Non-pigmented ciliary epithelial cell (primary cell): ENCODE data around the gene HHIPL2.

Experiments
- DNase-seq: peaks from one replicate; pipeline ENCODE4 v3.0.0-alpha.2; 2010; ENCODE audit warnings: low read depth

Gene HHIPL2

DNA sequence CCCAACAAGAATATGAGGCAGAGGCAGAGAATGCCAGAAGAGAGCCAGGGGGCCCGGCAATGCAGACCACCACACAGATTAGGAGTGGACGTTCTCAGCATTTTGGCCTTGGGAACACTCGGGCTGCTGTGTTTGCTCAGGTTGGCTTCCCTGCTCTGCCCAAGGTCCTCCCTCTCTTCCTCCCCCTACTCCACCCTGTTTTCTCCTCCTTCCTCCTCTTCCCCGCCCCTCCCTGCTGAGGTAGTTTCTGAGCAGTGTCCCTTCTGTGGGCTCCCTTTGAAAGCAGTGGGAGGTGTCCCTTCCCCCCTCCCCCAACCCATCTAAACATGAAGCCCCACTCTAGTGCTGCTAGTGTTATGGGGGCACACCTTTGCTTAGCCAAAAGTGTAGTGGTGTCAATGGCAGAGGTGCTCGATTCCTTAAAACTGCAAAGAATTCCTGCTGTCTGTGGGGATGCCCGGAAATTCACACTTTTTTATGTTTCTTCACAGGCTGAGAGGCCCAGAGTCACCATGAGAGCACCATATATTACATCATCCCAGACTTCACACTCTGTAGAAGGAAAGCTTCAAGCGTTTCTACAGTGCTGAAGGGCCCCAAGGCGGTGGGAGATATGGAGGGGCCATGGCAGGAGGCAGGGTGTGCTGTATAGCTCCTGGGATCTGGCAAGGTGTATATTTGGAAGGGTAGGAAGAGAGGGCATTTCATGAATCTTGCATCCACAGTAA lies at the start of gene HHIPL2:
Gene HHIPL2, minus strand, starts transcription at position 161 of the 728 bp plus-strand sequence. Its CDS starts 60 bp downstream, at position 101.
- DNase-seq, result no peak

DNA sequence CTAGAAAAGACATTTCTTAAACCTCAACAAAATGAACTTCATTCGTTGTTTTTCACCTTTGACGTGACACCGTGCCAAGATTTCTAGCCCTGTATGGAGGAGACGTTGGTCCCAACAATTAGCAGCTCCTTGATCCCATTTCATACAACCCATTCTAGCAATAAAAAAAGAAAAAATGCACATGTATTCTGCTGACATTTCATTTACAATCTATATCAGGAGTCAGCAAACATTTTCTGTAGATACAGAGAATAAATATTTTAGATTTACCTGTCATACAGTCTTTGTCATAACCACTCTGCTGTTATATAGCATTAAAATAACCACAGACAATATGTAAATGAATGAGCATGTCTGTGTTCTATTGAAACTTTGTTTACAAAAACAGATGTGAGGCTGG lies 48.8 kb upstream of the HHIPL2 start:
- DNase-seq, result no peak

DNA sequence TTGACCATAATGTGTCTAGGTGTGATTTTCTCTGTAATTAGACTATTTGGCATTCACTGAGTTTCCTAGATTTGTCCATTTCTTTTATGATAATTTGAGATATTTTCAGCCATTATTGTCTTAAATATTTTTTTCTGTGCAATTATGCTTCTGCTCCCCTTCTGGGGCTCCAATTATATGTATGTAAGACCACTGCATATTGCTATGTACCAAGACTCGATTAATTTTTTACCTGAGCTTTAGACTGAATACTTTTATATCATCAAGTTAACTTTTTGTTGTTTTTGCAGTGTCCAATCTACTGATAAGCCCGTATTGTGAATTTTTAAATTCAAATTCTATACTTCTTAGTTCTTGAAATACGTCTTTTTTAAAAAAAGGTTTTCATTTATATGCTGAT lies 46.9 kb upstream of the HHIPL2 start:
- DNase-seq, result no peak

DNA sequence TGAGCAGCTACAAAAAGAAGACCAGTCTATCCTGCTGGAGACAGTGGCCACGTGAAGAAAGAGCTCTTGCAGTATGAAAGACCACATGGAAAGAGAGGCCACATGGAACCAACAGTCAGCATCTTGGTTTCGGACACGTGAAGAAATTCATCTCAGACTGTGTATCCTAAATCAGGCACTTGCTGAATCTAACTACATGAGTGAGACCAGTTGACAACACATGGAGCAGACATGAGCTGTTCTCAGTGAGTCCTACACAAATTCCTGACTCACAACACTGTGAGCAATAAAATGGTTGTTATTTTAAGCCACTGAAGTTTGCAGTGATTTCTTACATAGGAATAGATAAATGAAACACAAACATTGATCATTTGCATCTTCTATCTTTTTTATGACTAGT lies 44.3 kb upstream of the HHIPL2 start:
- no peak for DNase-seq

DNA sequence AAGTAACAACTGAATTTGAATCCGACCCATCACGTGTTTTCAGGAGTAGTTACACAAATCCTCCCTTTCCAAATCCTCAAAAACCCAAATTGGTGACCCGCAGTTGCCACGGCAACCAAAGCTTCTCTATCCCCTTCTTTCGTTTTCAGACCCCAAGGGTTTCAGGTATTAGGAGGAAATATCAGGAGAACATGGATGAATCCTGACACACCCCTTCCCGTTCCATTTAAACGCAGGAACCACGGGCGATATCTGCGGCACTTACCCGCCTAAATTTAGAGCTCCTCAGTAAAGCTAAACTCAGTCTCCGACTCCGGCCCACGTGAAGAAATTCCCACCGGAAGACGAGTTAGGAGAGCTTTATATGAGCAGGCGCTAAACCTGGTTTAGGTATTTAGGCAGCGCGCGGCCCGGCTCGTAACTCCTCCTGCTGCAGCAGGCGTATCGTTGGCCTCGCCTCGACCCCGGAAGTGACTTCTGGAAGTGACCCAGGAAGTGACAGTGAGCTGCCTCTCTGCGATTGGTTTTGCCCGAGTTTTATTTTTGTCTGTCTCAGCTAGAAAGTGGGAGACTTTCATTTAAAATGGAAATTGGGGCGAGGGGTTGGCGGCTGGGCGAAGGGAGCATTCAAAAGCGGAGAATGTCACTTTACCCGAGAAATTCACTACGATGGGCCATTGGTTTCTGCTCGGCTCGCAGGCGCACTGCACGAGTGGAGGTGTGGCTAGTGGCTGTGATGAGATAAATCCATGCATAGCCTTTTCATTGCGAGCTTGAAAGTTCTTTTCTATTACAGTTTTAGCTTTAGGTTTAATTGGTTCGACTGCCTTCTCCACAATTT lies 41.8 kb upstream of the HHIPL2 start, which contains the start of gene TAF1A:
Gene TAF1A, minus strand, starts transcription at position 472 of the 841 bp plus-strand sequence.
- DNase-seq, result no peak

DNA sequence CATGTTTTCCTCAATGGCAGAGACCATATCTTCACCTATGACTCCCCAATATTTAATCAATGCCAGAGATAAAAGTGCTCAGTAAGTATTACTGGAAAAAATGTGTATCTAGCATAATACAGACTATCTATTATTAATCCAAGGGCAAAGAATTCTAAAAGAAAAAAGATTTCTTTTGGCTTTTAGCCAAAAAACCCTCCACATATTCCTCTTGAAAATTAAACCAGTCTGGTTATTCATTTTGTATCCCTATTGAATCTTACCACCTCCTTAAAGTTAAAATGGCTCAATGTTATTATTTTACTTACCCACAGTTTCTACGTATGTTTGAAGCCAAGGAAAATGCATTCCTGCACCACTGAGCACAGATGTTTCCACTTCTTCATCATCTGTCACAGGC lies 40.2 kb upstream of the HHIPL2 start:
- DNase-seq, result no peak

DNA sequence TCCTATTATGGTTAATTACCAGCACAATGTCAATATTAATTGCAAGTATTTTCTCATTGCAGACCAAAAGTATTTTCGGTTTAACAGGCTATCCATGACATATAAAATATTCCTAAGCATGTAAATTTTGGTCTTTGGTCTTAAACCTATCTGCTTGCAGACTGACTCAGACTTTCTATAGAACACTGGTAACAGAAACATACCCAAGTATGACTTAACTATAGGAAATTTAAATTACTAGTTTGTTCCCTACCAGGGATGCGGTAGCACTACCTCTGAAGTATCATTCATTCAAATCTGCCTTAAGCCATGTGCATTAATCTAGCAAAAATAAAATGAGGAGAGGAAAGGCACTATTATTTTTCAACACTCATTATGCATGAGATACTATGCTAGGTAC lies 38.9 kb upstream of the HHIPL2 start:
- no peak for DNase-seq

DNA sequence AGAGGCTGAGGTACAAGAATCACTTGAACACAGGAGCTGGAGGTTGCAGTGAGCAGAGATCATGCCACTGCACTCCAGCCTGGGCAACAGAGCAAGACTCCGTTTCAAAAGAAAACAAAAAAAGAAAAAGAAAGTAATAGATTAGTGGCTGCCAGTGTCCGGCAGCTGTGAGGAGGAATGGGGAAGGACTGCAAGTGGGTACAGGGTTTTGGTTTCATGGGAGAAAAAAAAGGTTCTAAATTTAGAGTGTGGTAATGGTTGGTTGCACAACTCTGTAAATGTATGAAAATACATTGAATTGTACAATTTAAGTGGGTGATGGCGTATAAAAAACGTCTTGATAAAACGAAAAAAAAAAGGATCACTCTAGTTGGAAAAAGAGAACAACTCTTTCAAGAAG lies 35.2 kb upstream of the HHIPL2 start:
- DNase-seq, result no peak

DNA sequence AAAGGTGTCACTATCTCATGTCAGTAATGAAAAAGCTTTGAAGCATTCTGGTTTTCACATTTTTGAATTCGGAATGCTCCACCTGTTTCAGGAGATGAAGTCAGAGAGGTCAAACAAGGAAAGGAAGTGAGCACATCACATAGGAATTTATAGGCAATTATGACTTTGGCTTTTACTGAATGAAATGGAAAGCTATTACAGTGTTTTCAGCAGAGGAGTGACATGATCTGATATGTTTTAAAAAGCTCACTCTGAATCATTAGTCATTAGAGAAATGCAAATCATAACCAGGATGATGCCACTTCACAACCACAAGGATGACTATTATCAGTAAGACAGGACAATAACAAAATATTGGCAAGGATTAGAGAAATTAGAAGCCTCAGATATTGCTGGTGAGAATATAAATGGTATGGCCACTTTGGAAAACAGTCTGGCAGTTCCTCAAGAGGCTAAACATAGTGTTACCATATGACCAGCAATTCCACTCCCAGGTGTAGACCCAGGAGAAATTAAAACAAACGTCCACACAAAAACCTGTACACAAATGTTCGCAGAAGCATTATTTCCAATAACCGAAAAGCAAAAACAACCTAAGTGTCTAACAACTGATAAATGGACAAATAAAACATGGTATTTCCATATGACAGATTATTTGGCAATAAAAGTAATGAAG lies 34.3 kb upstream of the HHIPL2 start:
- DNase-seq, result no peak

DNA sequence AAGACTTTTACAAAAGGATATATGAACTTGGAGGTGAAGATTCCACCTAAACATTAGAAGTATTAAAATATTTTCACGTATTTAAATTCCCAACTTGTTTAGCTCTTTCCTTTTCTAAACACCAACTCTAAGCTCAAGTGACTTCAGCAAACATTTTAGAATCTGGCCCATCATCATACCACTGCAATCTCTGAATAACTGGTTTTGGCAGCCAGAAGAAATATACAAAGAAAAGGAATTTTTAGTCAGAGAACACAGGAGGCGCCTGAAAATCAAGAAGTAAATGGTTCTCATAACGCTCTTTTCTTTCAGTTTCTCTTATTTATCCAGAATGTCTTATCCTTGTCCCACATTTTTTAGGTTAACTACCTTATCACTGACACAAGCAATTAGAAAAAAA lies 31.4 kb upstream of the HHIPL2 start:
- no peak for DNase-seq

DNA sequence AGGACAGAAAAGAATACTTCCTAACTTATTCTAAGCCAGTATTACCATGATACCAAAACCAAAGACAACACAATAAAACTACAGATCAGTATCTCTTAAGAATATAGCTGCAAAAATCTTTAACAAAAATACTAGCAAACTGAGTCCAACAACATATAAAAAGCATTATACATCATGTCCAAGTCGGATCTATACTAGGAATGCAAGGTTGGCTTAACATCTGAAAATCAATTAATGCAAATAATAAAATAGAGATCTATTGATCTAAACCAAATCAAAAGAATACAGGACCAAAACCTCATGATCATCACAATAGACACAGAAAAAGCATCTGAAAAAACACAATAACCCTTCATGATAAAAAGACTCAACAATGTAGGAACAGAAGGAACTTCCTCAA lies 22.9 kb upstream of the HHIPL2 start:
- DNase-seq, result no peak

DNA sequence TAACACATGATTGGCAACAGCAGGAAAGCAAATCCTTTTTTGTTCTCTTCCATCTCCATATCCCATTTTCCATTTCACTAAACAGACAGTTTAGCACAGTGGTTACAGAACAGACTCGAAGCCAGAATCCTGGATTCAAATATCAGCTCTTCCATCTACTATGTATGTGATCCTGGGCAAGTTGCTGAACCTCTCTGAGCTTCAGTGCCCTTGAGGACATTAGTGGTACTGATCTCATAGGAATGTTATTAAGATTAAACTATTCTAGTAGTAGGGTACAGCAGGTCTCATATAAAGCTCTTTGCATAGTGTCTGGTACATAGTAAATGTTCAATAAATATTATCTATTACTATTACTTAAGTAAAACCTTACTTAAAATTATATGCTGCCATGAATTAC lies 13.8 kb upstream of the HHIPL2 start:
- no peak for DNase-seq

DNA sequence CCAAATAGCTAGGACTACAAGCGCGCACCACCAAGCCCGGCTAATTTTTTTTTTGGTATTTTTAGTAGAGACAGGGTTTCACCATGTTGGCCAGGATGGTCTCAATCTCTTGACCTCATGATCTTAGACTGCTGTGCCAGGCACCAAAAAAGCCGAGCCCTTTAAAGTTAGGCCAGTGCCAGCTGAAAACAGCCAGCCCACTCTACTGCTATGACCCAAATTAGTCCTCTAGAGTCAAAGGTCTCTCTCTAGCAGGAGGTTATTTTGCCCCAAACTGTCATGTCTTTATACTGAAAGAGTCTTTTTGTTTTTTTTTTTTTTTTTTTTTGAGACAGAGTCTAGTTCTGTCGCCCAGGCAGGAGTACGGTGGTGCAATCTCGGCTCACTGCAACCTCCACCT lies 9.7 kb upstream of the HHIPL2 start:
- no peak for DNase-seq

DNA sequence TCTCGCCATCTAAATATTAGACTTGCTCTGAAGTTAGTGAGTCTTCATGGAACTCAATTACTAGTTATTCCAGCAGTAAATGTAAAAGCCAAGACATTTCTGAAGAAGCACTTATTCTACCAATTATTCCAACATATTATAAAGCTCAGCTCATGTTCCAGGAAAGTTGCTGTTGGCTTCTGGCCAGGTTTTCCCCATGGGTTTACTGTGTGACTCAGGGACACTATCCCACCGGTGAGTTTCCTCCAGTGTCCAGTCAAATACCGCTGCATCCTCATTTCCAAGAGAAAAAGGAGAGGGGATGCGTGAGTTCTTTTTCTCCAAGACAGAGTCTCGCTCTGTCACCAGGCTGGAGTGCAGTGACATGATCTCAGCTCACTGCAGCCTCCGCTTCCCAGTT lies 9.2 kb upstream of the HHIPL2 start:
- peak; percentile 26 for DNase-seq

DNA sequence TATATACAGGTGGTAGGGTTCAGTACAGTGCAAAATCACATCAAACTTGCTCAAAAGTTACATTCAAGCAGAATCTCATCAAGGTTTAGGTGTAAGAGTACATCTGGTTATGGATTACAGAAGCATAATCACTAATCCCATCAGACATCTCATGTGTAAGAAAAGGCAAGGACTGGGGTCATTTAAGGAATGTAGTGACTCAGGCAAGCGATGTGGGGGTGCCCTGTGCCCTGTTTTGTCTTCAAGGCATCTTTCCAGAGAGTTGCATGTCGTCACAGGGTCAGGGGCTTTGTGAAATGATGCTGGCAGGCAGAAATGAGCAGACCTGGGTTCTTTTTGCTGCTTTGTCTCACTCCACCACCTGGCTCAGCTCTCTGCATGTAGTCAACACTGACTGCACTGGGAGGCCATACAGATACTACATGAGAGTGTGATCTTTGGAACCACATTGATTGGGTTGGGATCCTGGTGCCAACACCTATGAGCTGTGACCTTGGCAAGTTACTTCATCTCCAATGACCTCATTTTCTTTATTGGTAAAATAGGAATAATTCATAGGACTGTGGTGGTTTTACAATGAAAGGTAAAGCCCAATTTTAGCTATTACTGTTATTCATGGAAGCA lies 8.2 kb upstream of the HHIPL2 start:
- peak; percentile 18 for DNase-seq

DNA sequence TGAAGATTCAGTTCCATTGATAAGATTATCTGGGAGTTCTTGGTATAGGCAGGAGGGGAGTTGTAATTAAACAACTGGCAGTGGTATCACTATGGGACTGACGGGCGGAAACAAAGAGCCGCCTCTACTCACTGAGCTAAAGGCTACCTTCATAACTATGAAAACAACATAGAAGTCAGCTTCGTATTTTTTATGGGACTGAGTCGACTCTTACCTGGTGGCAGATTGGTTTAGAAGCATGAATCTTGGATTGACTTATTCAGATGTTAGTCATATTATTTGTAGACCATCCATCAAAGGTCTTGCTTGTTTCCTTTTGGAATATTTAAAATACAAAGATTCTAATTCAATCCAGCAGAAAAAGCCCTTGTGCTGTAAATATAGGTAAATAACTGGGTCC lies 6.3 kb upstream of the HHIPL2 start:
- DNase-seq, result no peak

DNA sequence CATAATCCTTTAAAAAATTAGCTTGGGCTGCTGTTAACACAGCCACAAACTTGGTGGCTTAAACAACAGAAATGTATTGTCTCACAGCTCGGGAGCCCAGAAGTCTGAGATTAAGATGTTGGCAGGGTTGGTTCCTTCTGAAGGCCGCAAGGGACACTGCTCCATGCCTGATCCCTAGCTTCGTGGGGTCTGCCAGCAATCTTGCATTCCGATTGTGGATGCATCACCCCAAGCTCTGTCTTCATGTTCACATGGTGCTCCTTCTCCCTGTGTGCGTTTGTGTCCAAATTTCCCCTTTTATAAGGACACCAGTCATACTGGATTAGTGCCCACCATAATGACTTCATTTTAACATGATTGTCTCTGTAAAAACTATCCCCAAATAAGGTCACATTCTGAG lies 5.0 kb upstream of the HHIPL2 start:
- no peak for DNase-seq

DNA sequence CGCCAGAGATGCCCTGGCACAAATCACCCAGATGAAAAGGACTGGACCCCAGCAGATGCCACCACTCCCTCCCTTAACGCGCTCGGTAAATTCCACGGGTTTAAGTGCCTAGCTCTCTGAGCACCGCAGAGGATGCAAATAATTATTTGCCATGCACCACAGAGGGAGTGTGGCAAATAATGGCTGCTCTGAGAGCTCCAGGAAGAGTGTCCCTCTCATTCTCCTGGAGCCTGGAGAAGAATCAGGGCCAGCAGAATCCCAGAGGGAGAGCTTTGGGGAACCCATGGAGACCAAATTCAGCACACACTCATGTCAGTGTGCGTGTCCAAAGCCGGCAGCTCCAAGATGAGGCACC lies 667 bp downstream of the HHIPL2 start:
- DNase-seq, result no peak

DNA sequence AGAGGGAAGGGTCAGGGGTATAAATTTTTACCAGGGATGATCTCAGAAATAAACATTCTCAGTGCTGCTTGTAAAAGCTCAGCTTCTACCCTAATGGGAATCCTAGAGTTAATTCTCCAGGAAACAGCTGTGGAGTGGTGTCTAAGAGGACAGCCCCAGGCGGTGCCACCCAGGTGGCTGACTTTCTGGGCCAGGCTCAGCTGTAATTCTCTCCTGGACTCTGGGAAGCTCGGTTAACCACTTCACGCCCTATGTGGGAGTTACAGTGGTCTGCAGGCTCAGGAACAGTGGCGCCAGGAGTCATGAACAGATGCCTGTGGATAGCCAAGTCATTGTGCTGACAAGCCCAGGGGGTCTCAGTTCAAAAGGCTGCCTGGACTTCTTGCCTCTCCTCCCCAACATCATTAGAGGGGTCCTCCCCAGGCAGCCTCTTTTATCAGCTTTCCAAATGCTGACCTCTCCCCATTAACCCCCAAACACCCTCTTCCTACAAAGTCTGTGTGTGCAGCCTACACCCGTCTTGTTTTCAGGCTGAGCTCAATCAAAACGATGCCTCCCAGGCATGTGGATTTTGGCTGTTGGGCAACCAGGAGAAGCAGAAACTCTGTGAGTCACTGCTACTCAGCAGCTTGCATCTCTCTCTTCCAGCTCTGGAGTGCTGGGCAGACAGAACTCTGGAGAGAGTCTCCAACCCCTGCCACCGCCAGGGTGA lies 1.2 kb downstream of the HHIPL2 start:
- peak; percentile 30 for DNase-seq

DNA sequence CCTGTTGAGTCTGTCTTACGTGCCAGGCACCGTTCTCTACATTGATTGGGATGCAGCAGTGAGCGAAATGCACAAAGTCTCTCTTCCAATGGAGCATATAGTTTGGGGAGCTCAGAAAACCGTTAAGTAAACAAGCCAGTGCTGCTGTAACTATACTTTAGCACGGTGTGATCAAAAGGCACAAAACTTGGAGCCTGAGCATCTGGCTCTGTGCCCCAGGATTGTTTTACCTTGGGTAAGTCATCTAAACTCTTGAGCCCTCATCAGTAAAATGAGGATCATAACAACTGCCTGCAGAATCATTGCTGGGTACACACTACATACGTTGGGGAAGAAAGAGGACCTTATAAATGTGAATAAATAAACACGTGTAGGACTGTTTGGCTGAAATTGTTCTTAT lies 1.8 kb downstream of the HHIPL2 start:
- DNase-seq, result no peak

DNA sequence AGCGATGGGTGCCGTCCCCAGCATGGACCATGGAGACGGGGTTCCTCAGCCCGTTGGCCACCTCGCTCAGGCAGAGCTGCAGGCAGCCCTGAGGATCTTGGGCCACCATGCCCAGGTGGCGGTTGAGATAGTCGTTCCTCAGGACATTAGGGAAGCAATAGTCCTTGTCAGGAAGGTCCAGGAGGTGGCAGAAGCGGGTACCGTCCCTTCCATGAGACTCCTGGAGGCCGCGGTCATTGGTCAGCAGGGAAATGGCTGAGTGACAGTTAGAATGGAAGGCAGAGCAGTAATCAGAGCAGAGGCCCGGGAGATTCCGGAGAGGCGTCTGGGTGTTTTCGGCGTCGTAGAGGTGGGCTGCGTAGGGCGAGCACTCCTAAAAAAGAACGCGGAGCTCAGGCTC lies 4.1 kb downstream of the HHIPL2 start:
- DNase-seq, result no peak

DNA sequence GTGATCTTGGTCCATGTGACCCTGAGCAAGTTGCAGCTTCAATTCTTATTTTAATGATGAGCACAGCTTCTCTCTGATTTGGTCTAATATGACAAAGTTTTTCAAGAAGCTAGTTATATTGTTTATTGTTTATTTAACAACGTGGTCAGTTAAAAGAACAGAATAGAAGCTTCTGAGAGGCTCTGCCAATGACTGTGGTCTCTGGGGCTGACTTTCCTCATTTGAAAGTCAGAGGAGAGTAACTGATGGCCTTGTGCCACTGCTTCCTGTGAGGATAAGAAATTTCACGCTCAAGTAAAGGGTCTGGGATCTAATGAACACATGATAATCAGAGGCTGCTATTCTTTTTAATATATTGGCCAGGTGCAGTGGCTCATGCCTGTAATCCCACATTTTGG lies 7.3 kb downstream of the HHIPL2 start:
- no peak for DNase-seq
